ENCODE measurements around the gene ADGRV1.

Gene ADGRV1, protein sequence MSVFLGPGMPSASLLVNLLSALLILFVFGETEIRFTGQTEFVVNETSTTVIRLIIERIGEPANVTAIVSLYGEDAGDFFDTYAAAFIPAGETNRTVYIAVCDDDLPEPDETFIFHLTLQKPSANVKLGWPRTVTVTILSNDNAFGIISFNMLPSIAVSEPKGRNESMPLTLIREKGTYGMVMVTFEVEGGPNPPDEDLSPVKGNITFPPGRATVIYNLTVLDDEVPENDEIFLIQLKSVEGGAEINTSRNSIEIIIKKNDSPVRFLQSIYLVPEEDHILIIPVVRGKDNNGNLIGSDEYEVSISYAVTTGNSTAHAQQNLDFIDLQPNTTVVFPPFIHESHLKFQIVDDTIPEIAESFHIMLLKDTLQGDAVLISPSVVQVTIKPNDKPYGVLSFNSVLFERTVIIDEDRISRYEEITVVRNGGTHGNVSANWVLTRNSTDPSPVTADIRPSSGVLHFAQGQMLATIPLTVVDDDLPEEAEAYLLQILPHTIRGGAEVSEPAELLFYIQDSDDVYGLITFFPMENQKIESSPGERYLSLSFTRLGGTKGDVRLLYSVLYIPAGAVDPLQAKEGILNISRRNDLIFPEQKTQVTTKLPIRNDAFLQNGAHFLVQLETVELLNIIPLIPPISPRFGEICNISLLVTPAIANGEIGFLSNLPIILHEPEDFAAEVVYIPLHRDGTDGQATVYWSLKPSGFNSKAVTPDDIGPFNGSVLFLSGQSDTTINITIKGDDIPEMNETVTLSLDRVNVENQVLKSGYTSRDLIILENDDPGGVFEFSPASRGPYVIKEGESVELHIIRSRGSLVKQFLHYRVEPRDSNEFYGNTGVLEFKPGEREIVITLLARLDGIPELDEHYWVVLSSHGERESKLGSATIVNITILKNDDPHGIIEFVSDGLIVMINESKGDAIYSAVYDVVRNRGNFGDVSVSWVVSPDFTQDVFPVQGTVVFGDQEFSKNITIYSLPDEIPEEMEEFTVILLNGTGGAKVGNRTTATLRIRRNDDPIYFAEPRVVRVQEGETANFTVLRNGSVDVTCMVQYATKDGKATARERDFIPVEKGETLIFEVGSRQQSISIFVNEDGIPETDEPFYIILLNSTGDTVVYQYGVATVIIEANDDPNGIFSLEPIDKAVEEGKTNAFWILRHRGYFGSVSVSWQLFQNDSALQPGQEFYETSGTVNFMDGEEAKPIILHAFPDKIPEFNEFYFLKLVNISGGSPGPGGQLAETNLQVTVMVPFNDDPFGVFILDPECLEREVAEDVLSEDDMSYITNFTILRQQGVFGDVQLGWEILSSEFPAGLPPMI (N-terminal part only)

DNA sequence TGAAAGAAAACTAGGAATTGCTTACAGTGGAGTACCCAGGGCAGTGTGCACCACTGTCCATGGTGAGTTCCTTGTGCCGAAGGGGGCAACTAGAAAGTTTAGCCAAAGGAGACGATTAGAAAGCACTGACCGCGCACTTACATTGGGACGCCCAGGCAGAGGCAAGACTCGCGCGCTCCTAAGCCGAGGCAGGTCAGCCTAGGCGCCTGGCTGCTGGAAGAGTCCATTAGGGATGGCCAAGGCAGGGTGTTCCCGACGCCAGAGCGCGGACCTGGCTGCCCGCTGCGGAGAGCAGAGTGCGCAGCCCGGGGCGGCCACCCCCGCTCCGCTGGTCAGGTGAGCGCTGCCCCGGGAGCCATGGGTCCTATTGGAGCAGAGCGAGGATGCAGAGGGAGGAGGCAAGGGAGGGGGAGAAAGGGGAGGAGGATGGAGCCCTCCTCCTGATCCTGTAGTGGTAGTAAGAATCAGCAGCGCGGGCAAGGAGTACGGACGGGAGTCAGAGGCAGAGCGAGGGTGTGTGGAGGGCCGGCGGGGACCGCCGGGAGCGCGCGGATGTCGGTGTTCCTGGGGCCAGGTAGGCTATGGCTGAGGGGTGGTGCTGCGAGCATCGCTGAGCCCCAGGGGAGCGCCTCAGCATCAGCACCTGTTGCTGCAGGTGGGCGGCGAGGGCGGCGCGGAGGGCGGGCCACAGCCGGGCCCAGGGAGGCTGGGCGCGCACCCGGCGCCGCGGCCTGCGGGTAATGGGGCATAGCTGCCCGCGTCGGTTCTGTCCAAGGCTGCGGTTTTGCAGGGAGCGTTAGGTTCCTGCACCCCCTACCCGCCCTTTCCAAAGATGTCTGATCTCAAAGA is at the start of gene ADGRV1:
ADGRV1 (plus strand) TSS at position 454 of the 849 bp plus-strand sequence; CDS start at position 553, 99 bp downstream.
- no peak for DNase-seq (ENCODE audit: extremely low read depth, low read depth)
- TF ChIP-seq, protein P1, sequence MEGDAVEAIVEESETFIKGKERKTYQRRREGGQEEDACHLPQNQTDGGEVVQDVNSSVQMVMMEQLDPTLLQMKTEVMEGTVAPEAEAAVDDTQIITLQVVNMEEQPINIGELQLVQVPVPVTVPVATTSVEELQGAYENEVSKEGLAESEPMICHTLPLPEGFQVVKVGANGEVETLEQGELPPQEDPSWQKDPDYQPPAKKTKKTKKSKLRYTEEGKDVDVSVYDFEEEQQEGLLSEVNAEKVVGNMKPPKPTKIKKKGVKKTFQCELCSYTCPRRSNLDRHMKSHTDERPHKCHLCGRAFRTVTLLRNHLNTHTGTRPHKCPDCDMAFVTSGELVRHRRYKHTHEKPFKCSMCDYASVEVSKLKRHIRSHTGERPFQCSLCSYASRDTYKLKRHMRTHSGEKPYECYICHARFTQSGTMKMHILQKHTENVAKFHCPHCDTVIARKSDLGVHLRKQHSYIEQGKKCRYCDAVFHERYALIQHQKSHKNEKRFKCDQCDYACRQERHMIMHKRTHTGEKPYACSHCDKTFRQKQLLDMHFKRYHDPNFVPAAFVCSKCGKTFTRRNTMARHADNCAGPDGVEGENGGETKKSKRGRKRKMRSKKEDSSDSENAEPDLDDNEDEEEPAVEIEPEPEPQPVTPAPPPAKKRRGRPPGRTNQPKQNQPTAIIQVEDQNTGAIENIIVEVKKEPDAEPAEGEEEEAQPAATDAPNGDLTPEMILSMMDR (IDR thresholded peaks at IDR 0.05; ENCODE audit: low read depth, low read length, missing control alignments): no peak
- no peak within 1 kb of the TSS for H3K4me3 ChIP-seq (replicated peaks; ENCODE audit: low read depth, low read length)

DNA sequence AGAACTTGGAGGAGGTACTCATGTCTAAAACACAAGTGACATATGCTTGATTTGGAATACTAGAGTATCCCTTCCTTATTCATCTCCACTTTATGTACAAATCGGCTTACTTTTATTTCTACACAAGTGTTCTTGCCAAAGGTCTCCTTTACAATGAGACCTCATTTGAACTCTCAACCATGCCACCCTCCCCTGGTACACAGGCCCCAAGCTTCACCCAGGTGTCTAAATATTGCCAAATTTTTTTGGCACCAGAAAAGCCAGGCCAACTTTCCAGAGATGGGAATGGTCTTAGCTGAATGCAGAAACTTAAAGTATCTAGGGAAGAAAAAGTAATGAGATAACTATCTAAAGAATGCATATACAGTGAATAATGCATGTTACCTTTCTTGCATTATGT is 48.2 kb upstream of the ADGRV1 start:
- DNase-seq (ENCODE audit: extremely low read depth, low read depth): no peak
- no peak overlapping the region for H3K4me3 ChIP-seq (replicated peaks; ENCODE audit: low read depth, low read length)
- TF ChIP-seq, protein P1 (IDR thresholded peaks at IDR 0.05; ENCODE audit: low read depth, low read length, missing control alignments): no peak

DNA sequence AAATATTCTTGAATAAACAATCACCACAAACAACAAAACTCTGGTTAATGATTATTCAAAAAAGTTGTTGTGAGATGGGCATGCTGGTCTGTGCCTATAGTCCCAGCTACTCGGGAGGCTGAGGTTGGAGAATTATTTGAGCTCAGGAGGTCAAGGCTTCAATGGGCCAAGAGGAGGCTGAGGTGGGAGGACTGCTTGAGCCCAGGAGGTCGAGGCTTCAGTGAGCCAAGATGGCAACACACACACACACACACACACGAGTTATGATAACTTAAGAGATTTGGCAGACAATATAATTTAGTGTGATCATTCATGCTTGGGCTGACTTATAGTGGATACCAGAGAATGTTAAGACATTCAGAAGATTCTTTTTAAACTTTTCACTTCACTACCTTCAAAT is 44.1 kb upstream of the ADGRV1 start:
- no peak overlapping the region for H3K4me3 ChIP-seq (replicated peaks; ENCODE audit: low read depth, low read length)
- TF ChIP-seq, protein P1 (IDR thresholded peaks at IDR 0.05; ENCODE audit: low read depth, low read length, missing control alignments): no peak
- DNase-seq (ENCODE audit: extremely low read depth, low read depth): no peak

DNA sequence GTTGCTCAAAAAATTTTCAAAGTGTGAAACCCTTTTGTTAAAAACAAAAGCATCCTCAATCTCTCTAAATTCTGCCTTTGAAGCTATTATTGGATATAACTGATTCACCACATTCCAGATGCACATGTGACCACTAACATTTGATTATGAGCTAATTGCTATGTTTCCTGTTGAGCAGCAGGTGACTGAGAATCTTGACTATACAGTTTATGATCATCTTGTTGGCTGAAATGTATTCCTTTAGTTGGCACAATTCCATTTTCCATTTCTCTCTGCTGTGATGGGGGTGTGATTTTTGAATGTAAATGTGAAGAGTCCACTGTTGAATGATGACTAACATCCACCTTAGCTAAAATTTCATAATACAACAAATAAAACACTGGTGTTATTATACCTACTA is 39.9 kb upstream of the ADGRV1 start:
- no peak overlapping the region for H3K4me3 ChIP-seq (replicated peaks; ENCODE audit: low read depth, low read length)
- TF ChIP-seq, protein P1 (IDR thresholded peaks at IDR 0.05; ENCODE audit: low read depth, low read length, missing control alignments): no peak
- peak; percentile 20 for DNase-seq (ENCODE audit: extremely low read depth, low read depth)

DNA sequence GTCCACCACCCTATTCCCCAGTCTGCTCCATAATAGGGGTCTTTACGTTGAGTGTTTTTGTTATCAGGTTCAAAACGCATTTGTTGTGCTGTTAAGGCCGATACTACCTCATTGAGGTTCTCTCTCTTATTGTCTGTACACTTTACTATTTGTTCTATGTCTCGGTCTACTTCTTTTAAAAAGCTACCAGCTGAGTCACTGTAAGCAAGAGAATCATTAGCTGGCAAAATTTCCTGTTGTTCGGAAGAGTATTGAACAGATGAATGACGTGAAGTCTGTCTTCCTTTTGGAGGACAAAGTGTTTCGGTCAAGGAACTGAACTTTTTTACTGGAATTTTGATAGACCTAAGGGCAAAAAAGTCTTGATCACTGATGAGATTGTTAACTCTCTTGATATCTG is 39.5 kb upstream of the ADGRV1 start:
- DNase-seq (ENCODE audit: extremely low read depth, low read depth): no peak
- no peak overlapping the region for H3K4me3 ChIP-seq (replicated peaks; ENCODE audit: low read depth, low read length)
- TF ChIP-seq, protein P1 (IDR thresholded peaks at IDR 0.05; ENCODE audit: low read depth, low read length, missing control alignments): no peak
